Astrocyte of the cerebellum (primary cell): ENCODE measurements around the gene DOK7.

Source experiments
- DNase-seq: peaks from one replicate; pipeline ENCODE4 v3.0.0-alpha.2; 2011; ENCODE audit warnings: low read depth
- H3K4me3 ChIP-seq: 2 replicates; pipeline ENCODE4 v1.5.1; 2011; ENCODE audit warnings: mild to moderate bottlenecking, low read depth, low read length, moderate library complexity
- in situ Hi-C: cut with HindIII; loops from 2 replicates; pipeline ENCODE4 v1.10.0; 2017; ENCODE audit warnings: low sequenced_read_pairs
- TF ChIP-seq, protein P1 (sequence below): IDR thresholded peaks from 2 replicates; pipeline ENCODE4 v1.5.1; 2012; ENCODE audit warnings: low read length, low read depth, moderate library complexity, mild to moderate bottlenecking; ENCODE audit errors: missing control alignments

Gene DOK7

GRCh38 chr4:3486541-3487540 is 23.7 kb downstream of the DOK7 start:
- TF ChIP-seq, protein P1, sequence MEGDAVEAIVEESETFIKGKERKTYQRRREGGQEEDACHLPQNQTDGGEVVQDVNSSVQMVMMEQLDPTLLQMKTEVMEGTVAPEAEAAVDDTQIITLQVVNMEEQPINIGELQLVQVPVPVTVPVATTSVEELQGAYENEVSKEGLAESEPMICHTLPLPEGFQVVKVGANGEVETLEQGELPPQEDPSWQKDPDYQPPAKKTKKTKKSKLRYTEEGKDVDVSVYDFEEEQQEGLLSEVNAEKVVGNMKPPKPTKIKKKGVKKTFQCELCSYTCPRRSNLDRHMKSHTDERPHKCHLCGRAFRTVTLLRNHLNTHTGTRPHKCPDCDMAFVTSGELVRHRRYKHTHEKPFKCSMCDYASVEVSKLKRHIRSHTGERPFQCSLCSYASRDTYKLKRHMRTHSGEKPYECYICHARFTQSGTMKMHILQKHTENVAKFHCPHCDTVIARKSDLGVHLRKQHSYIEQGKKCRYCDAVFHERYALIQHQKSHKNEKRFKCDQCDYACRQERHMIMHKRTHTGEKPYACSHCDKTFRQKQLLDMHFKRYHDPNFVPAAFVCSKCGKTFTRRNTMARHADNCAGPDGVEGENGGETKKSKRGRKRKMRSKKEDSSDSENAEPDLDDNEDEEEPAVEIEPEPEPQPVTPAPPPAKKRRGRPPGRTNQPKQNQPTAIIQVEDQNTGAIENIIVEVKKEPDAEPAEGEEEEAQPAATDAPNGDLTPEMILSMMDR, result no peak

DNA sequence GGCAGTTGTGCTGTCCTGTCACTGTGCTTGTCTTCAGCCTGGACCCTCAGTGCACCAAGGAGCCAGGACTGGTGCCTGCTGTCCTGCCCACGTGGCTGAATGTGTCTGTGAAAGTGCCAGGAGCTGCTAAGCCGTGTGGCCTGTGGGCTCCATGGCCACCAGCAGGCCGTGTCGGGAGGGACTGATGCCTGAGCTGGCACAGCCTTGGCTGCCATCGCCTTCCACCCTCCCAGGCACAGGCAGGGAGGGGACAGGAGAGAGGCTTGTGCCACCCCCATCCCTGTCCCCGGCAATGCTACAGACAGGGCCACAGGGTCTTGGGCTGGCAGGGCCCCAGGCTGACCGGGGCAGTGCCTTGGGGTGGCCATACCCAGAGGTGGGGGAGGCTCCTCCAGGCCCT is 24.8 kb downstream of the DOK7 start:
- no peak overlapping the region for H3K4me3 ChIP-seq
- in situ Hi-C loops, result no loop called here
- TF ChIP-seq, protein P1, result no peak
- DNase-seq, result no peak

More at GRCh38 chr4:3486541-3487540, 23.7 kb downstream of the DOK7 start:
- no peak overlapping the region for H3K4me3 ChIP-seq
- DNase-seq, result no peak
- in situ Hi-C loops, result no loop called here

- TF ChIP-seq, protein P1, result no peak
- no peak overlapping the region for H3K4me3 ChIP-seq
- in situ Hi-C loops, result no loop called here
- no peak for DNase-seq
These were observed 25.7 kb downstream of the DOK7 start for GRCh38 chr4:3488820-3489219.

GRCh38 chr4:3489451-3489962 is 26.4 kb downstream of the DOK7 start:
- DNase-seq, result no peak
- in situ Hi-C loops, result no loop called here
- TF ChIP-seq, protein P1, result no peak
- H3K4me3 ChIP-seq, result no peak overlapping the region

DNA sequence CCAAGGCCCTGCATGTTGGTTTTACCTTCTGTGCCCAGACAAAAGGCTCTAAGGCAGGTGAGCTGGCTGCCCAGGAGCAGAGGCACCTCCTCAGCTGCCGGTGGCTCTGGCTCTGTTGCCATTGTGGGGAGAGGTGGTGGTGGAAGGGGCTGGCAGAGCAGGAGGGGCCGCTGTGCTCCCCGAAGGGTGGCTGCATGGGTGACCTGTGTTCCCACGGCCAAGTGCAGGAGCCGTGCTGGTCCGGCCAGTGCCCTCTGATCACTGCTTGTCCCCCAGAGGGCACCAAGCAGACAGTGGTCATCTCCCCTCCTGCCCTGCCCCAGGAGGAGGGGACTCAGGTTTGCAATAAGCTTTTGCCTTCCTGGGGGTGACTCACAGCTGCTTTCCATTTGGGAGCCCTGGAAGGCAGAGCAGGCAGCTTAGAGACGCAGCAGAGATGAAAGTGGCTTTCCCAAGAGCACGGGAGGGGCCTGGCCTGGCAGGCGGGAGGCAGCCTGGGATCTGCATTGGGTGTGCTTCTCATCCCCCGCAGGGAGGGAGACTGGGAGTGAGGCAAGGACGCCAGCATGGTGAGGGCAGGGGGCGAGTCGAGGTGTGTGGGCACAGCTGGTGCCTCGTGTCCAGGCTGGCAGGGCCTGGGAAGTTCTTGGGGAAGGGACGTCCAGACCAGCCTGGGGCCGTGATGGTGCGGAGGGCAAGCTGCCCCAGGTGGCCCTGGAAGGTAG is 28.7 kb downstream of the DOK7 start:
- in situ Hi-C loops, result no loop called here
- no peak overlapping the region for H3K4me3 ChIP-seq
- no peak for DNase-seq
- TF ChIP-seq, protein P1, result no peak
